ENCODE results near the gene PRDM2.

The PRDM2 gene

GRCh38 chr1:13813398-13814012, 113.5 kb downstream of the PRDM2 start:
- H3K4me3 ChIP-seq (ENCODE audit: low read depth, low read length) = no peak overlapping the region
- no peaks in the 10 kb centered on the region for H3K9me3 ChIP-seq
- DNase-seq = peak; percentile 15
- no peaks in the 10 kb centered on the region for H3K36me3 ChIP-seq
- H3K4me1 ChIP-seq = no peaks in the 10 kb centered on the region
- peak; percentile 10; the same call in 1 of the 2 replicates for TF ChIP-seq CTCF (IDR thresholded peaks at IDR 0.05; ENCODE audit: low read depth, low read length)
- no peaks in the 10 kb centered on the region for H3K27me3 ChIP-seq

- H3K9me3 ChIP-seq = no peaks in the 10 kb centered on the region
- H3K4me3 ChIP-seq (ENCODE audit: low read depth, low read length) = no peak overlapping the region
- H3K36me3 ChIP-seq = no peaks in the 10 kb centered on the region
- no peaks in the 10 kb centered on the region for H3K27me3 ChIP-seq
- H3K4me1 ChIP-seq = no peaks in the 10 kb centered on the region
- no peak for TF ChIP-seq CTCF (IDR thresholded peaks at IDR 0.05; ENCODE audit: low read depth, low read length)
- no peak for DNase-seq
Observed at GRCh38 chr1:13814131-13814530, 114.1 kb downstream of the PRDM2 start.

DNA sequence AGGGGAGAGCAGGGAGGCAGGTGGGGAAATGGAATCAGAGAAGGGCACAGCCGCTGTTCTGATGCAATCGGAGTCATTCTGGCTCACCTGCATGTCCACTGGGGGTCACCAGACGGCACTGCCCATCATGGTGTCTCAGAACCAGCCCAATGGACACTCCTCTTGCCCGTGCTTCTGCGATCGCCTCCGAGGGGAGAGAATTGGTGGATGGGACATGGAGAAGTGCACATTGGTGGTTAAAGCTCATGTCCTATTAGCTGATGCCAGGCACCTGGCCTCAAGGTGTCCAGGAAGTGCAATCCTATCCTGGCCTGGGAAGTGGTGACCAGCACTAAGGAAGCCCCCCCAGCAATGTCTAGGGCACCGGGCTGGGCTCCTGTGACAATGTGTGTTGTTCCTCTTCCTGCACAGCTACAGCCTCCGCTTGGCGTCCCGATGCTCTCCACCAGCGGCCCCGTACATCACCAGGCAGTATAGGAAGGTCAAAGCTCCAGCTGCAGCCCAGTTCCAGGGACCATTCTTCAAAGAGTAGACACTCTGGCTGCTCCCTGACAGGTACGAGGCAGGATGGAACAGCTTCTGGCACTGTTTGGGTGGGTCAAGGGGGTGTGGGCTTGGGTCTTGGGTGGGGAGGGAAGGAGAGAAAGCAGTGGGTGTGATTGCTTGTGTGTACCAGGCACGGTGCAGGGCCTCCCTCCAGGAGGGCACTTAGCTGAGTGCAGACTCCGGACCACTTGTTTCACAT, 116.2 kb downstream of the PRDM2 start:
- no peaks in the 10 kb centered on the region for H3K36me3 ChIP-seq
- no peaks in the 10 kb centered on the region for H3K27me3 ChIP-seq
- no peaks in the 10 kb centered on the region for H3K4me1 ChIP-seq
- H3K4me3 ChIP-seq (ENCODE audit: low read depth, low read length) = no peak overlapping the region
- no peaks in the 10 kb centered on the region for H3K9me3 ChIP-seq
- no peak for DNase-seq
- TF ChIP-seq CTCF (IDR thresholded peaks at IDR 0.05; ENCODE audit: low read depth, low read length) = no peak

GRCh38 chr1:13817906-13818305, 117.9 kb downstream of the PRDM2 start:
- no peaks in the 10 kb centered on the region for H3K4me1 ChIP-seq
- no peak for TF ChIP-seq CTCF (IDR thresholded peaks at IDR 0.05; ENCODE audit: low read depth, low read length)
- no peaks in the 10 kb centered on the region for H3K9me3 ChIP-seq
- DNase-seq = no peak
- no peak overlapping the region for H3K4me3 ChIP-seq (ENCODE audit: low read depth, low read length)
- no peaks in the 10 kb centered on the region for H3K36me3 ChIP-seq
- no peaks in the 10 kb centered on the region for H3K27me3 ChIP-seq

- DNase-seq = no peak
- H3K4me3 ChIP-seq (ENCODE audit: low read depth, low read length) = no peak overlapping the region
- no peak for TF ChIP-seq CTCF (IDR thresholded peaks at IDR 0.05; ENCODE audit: low read depth, low read length)
- H3K4me1 ChIP-seq = no peaks in the 10 kb centered on the region
- H3K27me3 ChIP-seq = no peaks in the 10 kb centered on the region
- H3K36me3 ChIP-seq = no peaks in the 10 kb centered on the region
- H3K9me3 ChIP-seq = no peaks in the 10 kb centered on the region
Observed at GRCh38 chr1:13818926-13819325, 118.9 kb downstream of the PRDM2 start.

DNA sequence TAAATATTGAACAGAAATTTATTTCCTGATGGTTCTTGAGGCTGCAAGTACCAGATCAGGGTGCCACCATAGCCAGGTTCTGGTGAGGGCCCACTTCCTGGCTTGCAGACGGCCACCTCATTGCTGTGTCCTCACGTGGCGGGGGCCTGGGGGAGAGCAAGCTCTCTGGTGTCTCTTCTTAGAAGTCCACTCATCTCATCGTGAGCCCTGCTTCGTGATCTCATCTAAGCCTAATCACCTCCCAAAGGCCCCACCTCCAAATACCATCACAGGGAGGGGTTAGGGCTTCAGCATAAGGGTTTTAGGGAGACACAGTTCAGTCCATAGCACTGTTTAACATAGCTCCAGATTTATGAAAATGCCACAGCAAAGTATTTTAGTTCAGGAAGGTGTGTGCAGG, 119.7 kb downstream of the PRDM2 start:
- TF ChIP-seq CTCF (IDR thresholded peaks at IDR 0.05; ENCODE audit: low read depth, low read length) = no peak
- no peaks in the 10 kb centered on the region for H3K9me3 ChIP-seq
- no peak overlapping the region for H3K4me3 ChIP-seq (ENCODE audit: low read depth, low read length)
- H3K27me3 ChIP-seq = no peaks in the 10 kb centered on the region
- H3K4me1 ChIP-seq = no peaks in the 10 kb centered on the region
- DNase-seq = no peak
- no peaks in the 10 kb centered on the region for H3K36me3 ChIP-seq

Data from BE2C (cell line).